Muscle layer of duodenum (tissue), 2 donors: Measurements from ENCODE around the gene PRKG1.

ENCODE experiments used
- H3K27ac ChIP-seq: one replicate; pipeline ENCODE4 v1.7.0; 2013; ENCODE audit warnings: mild to moderate bottlenecking, low read length
- H3K27me3 ChIP-seq: one replicate; pipeline ENCODE4 v1.7.0; 2013; ENCODE audit warnings: low read depth, mild to moderate bottlenecking, control low read depth, low read length
- H3K36me3 ChIP-seq, 2 donors: one replicate each; pipeline ENCODE4 v1.7.0; 2013; ENCODE audit warnings: low read length in 2 of 2, control low read depth in 1 of 2, mild to moderate bottlenecking in 1 of 2; ENCODE audit not compliant: insufficient read depth in 2 of 2, control insufficient read depth in 1 of 2
- H3K4me1 ChIP-seq, 2 donors: one replicate each; pipeline ENCODE4 v1.7.0; 2013; ENCODE audit warnings: low read length in 2 of 2, mild to moderate bottlenecking in 2 of 2, control low read depth in 1 of 2, moderate library complexity in 1 of 2; ENCODE audit not compliant: insufficient read depth in 2 of 2, control insufficient read depth in 1 of 2
- H3K4me3 ChIP-seq, 2 donors: one replicate each; pipeline ENCODE4 v1.7.0; 2013; ENCODE audit warnings: low read length in 2 of 2, low read depth in 1 of 2, mild to moderate bottlenecking in 1 of 2
- H3K9me3 ChIP-seq, 2 donors: one replicate each; pipeline ENCODE4 v1.7.0; 2013; ENCODE audit warnings: low read length in 2 of 2, control low read depth in 1 of 2, mild to moderate bottlenecking in 1 of 2; ENCODE audit not compliant: control insufficient read depth in 1 of 2
- donor health status: healthy.

The PRKG1 gene

GRCh38 chr10:51180141-51180540 lies 105.9 kb downstream of the PRKG1 start:
- Histone ChIP-seq H3K4me1 (peaks cover 0 to 7% of the 10 kb centered on the region in 2 donors), H3K27me3 (no peaks in the 10 kb centered on the region), H3K27ac (no peak overlapping the region), H3K9me3 (no peaks in the 10 kb centered on the region), H3K4me3 (no peak overlapping the region), H3K36me3 (no peaks in the 10 kb centered on the region)

GRCh38 chr10:51183783-51184182 lies 109.5 kb downstream of the PRKG1 start:
- Histone ChIP-seq H3K27me3 (no peaks in the 10 kb centered on the region), H3K4me1 (peaks cover 0 to 3% of the 10 kb centered on the region in 2 donors), H3K36me3 (no peaks in the 10 kb centered on the region), H3K27ac (no peak overlapping the region), H3K4me3 (no peak overlapping the region), H3K9me3 (no peaks in the 10 kb centered on the region)

- Histone ChIP-seq H3K27ac (no peak overlapping the region), H3K4me1 (peaks cover 0 to 3% of the 10 kb centered on the region in 2 donors), H3K9me3 (no peaks in the 10 kb centered on the region), H3K27me3 (no peaks in the 10 kb centered on the region), H3K4me3 (no peak overlapping the region), H3K36me3 (no peaks in the 10 kb centered on the region)
Observed at GRCh38 chr10:51186361-51186760, 112.1 kb downstream of the PRKG1 start.

GRCh38 chr10:51188008-51188407 lies 113.7 kb downstream of the PRKG1 start:
- Histone ChIP-seq H3K4me1 (peaks cover 0 to 3% of the 10 kb centered on the region in 2 donors), H3K27ac (no peak overlapping the region), H3K27me3 (no peaks in the 10 kb centered on the region), H3K4me3 (no peak overlapping the region), H3K36me3 (no peaks in the 10 kb centered on the region), H3K9me3 (no peaks in the 10 kb centered on the region)

GRCh38 chr10:51188866-51189265 lies 114.6 kb downstream of the PRKG1 start:
- no peak overlapping the region for H3K4me3 ChIP-seq
- H3K9me3 ChIP-seq, result no peaks in the 10 kb centered on the region
- no peaks in the 10 kb centered on the region for H3K36me3 ChIP-seq
- no peak overlapping the region for H3K27ac ChIP-seq
- peaks cover 0 to 3% of the 10 kb centered on the region in 2 donors for H3K4me1 ChIP-seq
- no peaks in the 10 kb centered on the region for H3K27me3 ChIP-seq

- no peaks in the 10 kb centered on the region for H3K4me1 ChIP-seq
- no peak overlapping the region for H3K27ac ChIP-seq
- H3K4me3 ChIP-seq, result no peak overlapping the region
- H3K36me3 ChIP-seq, result no peaks in the 10 kb centered on the region
- no peaks in the 10 kb centered on the region for H3K9me3 ChIP-seq
- no peaks in the 10 kb centered on the region for H3K27me3 ChIP-seq
Observed at GRCh38 chr10:51196508-51197175, 122.4 kb downstream of the PRKG1 start.

- H3K27ac ChIP-seq, result no peak overlapping the region
- H3K9me3 ChIP-seq, result no peaks in the 10 kb centered on the region
- no peaks in the 10 kb centered on the region for H3K36me3 ChIP-seq
- H3K4me3 ChIP-seq, result no peak overlapping the region
- no peaks in the 10 kb centered on the region for H3K27me3 ChIP-seq
- H3K4me1 ChIP-seq, result no peaks in the 10 kb centered on the region
Observed at GRCh38 chr10:51198170-51198569, 123.9 kb downstream of the PRKG1 start.

GRCh38 chr10:51201947-51202346 lies 127.7 kb downstream of the PRKG1 start:
- Histone ChIP-seq H3K9me3 (no peaks in the 10 kb centered on the region), H3K4me3 (no peak overlapping the region), H3K27ac (no peak overlapping the region), H3K27me3 (no peaks in the 10 kb centered on the region), H3K36me3 (no peaks in the 10 kb centered on the region), H3K4me1 (peaks cover 0 to 2% of the 10 kb centered on the region in 2 donors)

GRCh38 chr10:51203359-51203758 lies 129.1 kb downstream of the PRKG1 start:
- Histone ChIP-seq H3K27me3 (no peaks in the 10 kb centered on the region), H3K9me3 (no peaks in the 10 kb centered on the region), H3K36me3 (no peaks in the 10 kb centered on the region), H3K27ac (no peak overlapping the region), H3K4me3 (no peak overlapping the region), H3K4me1 (peaks cover 0 to 4% of the 10 kb centered on the region in 2 donors)

GRCh38 chr10:51204066-51204465 lies 129.8 kb downstream of the PRKG1 start:
- H3K4me3 ChIP-seq, result no peak overlapping the region
- no peak overlapping the region for H3K27ac ChIP-seq
- peaks cover 0 to 10% of the 10 kb centered on the region in 2 donors for H3K4me1 ChIP-seq
- no peaks in the 10 kb centered on the region for H3K36me3 ChIP-seq
- no peaks in the 10 kb centered on the region for H3K9me3 ChIP-seq
- H3K27me3 ChIP-seq, result no peaks in the 10 kb centered on the region

- Histone ChIP-seq H3K27ac (no peak overlapping the region), H3K4me1 (peaks cover 0 to 10% of the 10 kb centered on the region in 2 donors)
Observed at GRCh38 chr10:51204701-51205100, 130.4 kb downstream of the PRKG1 start.

GRCh38 chr10:51206500-51206899 lies 132.2 kb downstream of the PRKG1 start:
- H3K4me1 ChIP-seq, result peaks cover 0 to 10% of the 10 kb centered on the region in 2 donors
- H3K36me3 ChIP-seq, result no peaks in the 10 kb centered on the region
- no peak overlapping the region for H3K4me3 ChIP-seq
- H3K9me3 ChIP-seq, result no peaks in the 10 kb centered on the region
- H3K27me3 ChIP-seq, result no peaks in the 10 kb centered on the region
- H3K27ac ChIP-seq, result no peak overlapping the region

More at GRCh38 chr10:51204701-51205100, 130.4 kb downstream of the PRKG1 start:
- Histone ChIP-seq H3K9me3 (no peaks in the 10 kb centered on the region), H3K27me3 (no peaks in the 10 kb centered on the region), H3K36me3 (no peaks in the 10 kb centered on the region), H3K4me3 (no peak overlapping the region)
